H1 (cell line): ENCODE measurements around the gene DNAJC6. TPM values are rescaled to one million over a fixed set of nuclear protein-coding genes. Genes with fewer than 3 reads are reported as not detected.

Experiments
- CTCF ChIA-PET: fragments of 300-600 bp; sonication (Branson Sonifier 250); formaldehyde crosslinking; loops from one replicate; lab custom pipeline; 2021; ENCODE audit not compliant: partially characterized antibody; lab: Charles Lee
- POLR2A ChIA-PET: fragments of 300-600 bp; sonication (Branson Sonifier 250); formaldehyde crosslinking; loops from one replicate; lab custom pipeline; 2021; ENCODE audit warnings: inconsistent platforms; ENCODE audit not compliant: partially characterized antibody; lab: Charles Lee
- DNase-seq, 2 experiments: peaks; one replicate each; pipeline versions ENCODE4 v3.0.0 to v3.0.0-alpha.2; 2010 to 2022; ENCODE audit warnings: low spot score in 2 of 2, low read depth in 1 of 2, mixed read lengths in 1 of 2
- FAIRE-seq: peaks from 2 replicates; lab custom pipeline; 2011; peaks lifted over from hg19 to GRCh38; lab: Jason Lieb, UNC
- H2AFZ ChIP-seq: 2 replicates; pipeline ENCODE4 v1.8.1; 2012; ENCODE audit warnings: low read length, inconsistent platforms
- H2AK5ac ChIP-seq: 2 replicates; pipeline ENCODE4 v1.6.1; 2013; ENCODE audit warnings: low read depth, low read length
- H2BK120ac ChIP-seq: replicated peaks from 2 replicates; pipeline ENCODE3; 2013; ENCODE audit warnings: low read depth, low read length, inconsistent platforms
- H2BK12ac ChIP-seq: 2 replicates; pipeline ENCODE4 v1.6.1; 2013; ENCODE audit warnings: low read depth, low read length
- H2BK15ac ChIP-seq: 2 replicates; pipeline ENCODE4 v1.6.1; 2013; ENCODE audit warnings: low read length
- H2BK20ac ChIP-seq: 2 replicates; pipeline ENCODE4 v1.6.1; 2013; ENCODE audit warnings: low read length
- H2BK5ac ChIP-seq: 2 replicates; pipeline ENCODE4 v1.6.1; 2013; ENCODE audit warnings: low read depth, low read length
- H3K14ac ChIP-seq: 2 replicates; pipeline ENCODE4 v1.6.1; 2013; ENCODE audit warnings: inconsistent platforms; ENCODE audit not compliant: insufficient read length
- H3K18ac ChIP-seq: 2 replicates; pipeline ENCODE4 v1.6.1; 2013; ENCODE audit warnings: low read length; ENCODE audit errors: extremely low read depth
- H3K23ac ChIP-seq: 2 replicates; pipeline ENCODE4 v1.6.1; 2013; ENCODE audit warnings: inconsistent platforms; ENCODE audit not compliant: insufficient read length
- H3K23me2 ChIP-seq: 2 replicates; pipeline ENCODE4 v1.6.1; 2013; ENCODE audit warnings: low read depth, low read length
- H3K27ac ChIP-seq: 2 replicates; pipeline ENCODE4 v1.6.1; 2011; ENCODE audit warnings: low read depth, low read length, inconsistent platforms
- H3K27me3 ChIP-seq, 4 experiments: replicated peaks in 1 of 4; 1 replicate in 1 of 4; 2 replicates in 3 of 4; pipeline versions ENCODE4 v1.6.1 to v1.8.1; 2011 to 2013; ENCODE audit warnings: low read length in 3 of 4, mild to moderate bottlenecking in 3 of 4, inconsistent platforms in 2 of 4, mixed read lengths in 2 of 4, moderate library complexity in 1 of 4; ENCODE audit not compliant: control insufficient read depth in 3 of 4, insufficient read depth in 3 of 4; ENCODE audit errors: extremely low read depth in 1 of 4
- H3K36me3 ChIP-seq, 4 experiments: 2 replicates each; pipeline versions ENCODE4 v1.6.1 to v1.8.1; 2011 to 2013; ENCODE audit warnings: mild to moderate bottlenecking in 4 of 4, low read length in 3 of 4, moderate library complexity in 2 of 4, control low read depth in 1 of 4, inconsistent platforms in 1 of 4; ENCODE audit not compliant: insufficient read depth in 4 of 4, control insufficient read depth in 2 of 4
- H3K4ac ChIP-seq: replicated peaks from 2 replicates; pipeline ENCODE3; 2013; ENCODE audit warnings: low read length, low read depth, mixed read lengths, inconsistent platforms; ENCODE audit not compliant: insufficient read length
- H3K4me1 ChIP-seq, 4 experiments: replicated peaks in 1 of 4; 1 replicate in 1 of 4; 2 replicates in 3 of 4; pipeline versions ENCODE4 v1.6.1 to v1.8.1; 2011 to 2013; ENCODE audit warnings: low read length in 3 of 4, inconsistent platforms in 2 of 4, mixed read lengths in 1 of 4; ENCODE audit not compliant: insufficient read depth in 4 of 4, control insufficient read depth in 3 of 4
- H3K4me2 ChIP-seq, 2 experiments: 2 replicates each; pipeline versions ENCODE4 v1.6.1 to v1.8.1; 2011 to 2013; ENCODE audit warnings: low read depth in 2 of 2, low read length in 2 of 2, control low read depth in 1 of 2, inconsistent platforms in 1 of 2, mild to moderate bottlenecking in 1 of 2; ENCODE audit not compliant: insufficient read depth in 1 of 2
- H3K4me3 ChIP-seq, 4 experiments: fragments of 200-600, 300-600 bp in 1 of 4; sonication (generic), shearing (Covaris generic), sonication (Bioruptor Twin) in 1 of 4; 2 replicates each; pipeline versions ENCODE4 v1.5.1 to v1.8.1; 2011 to 2016; ENCODE audit warnings: low read length in 4 of 4, low read depth in 3 of 4, control low read depth in 2 of 4, inconsistent platforms in 2 of 4, mild to moderate bottlenecking in 2 of 4, mixed read lengths in 1 of 4, moderate library complexity in 1 of 4; ENCODE audit not compliant: insufficient read depth in 2 of 4; ENCODE audit errors: extremely low read depth in 1 of 4
- H3K56ac ChIP-seq: replicated peaks from 2 replicates; pipeline ENCODE3; 2013; ENCODE audit warnings: low read depth, mild to moderate bottlenecking, mixed read lengths, low read length, inconsistent platforms; ENCODE audit not compliant: insufficient read length
- H3K79me1 ChIP-seq: 2 replicates; pipeline ENCODE4 v1.6.1; 2013; ENCODE audit warnings: low read depth, low read length, control low read depth
- H3K79me2 ChIP-seq, 2 experiments: 2 replicates each; pipeline versions ENCODE4 v1.6.1 to v1.8.1; 2012 to 2013; ENCODE audit warnings: low read length in 2 of 2, mild to moderate bottlenecking in 2 of 2, inconsistent platforms in 1 of 2; ENCODE audit not compliant: insufficient read depth in 2 of 2, control insufficient read depth in 1 of 2
- H3K9ac ChIP-seq, 4 experiments: replicated peaks in 1 of 4; 1 replicate in 1 of 4; 2 replicates in 3 of 4; pipeline versions ENCODE4 v1.6.1 to v1.8.1; 2011 to 2013; ENCODE audit warnings: low read depth in 3 of 4, low read length in 3 of 4, control low read depth in 2 of 4, mild to moderate bottlenecking in 2 of 4, moderate library complexity in 2 of 4, inconsistent platforms in 1 of 4; ENCODE audit errors: extremely low read depth in 1 of 4
- H3K9me3 ChIP-seq, 2 experiments: 2 replicates each; pipeline versions ENCODE4 v1.6.1 to v1.8.1; 2012 to 2013; ENCODE audit warnings: mild to moderate bottlenecking in 2 of 2, moderate library complexity in 2 of 2, control low read depth in 1 of 2, inconsistent platforms in 1 of 2, low read depth in 1 of 2, low read length in 1 of 2, mixed read lengths in 1 of 2; ENCODE audit not compliant: insufficient read depth in 2 of 2
- H4K20me1 ChIP-seq, 2 experiments: replicated peaks in 1 of 2; 2 replicates each; pipeline versions ENCODE3 to v1.8.1; 2011 to 2013; ENCODE audit warnings: inconsistent platforms in 2 of 2, low read length in 2 of 2, mild to moderate bottlenecking in 1 of 2; ENCODE audit not compliant: insufficient read depth in 2 of 2, control insufficient read depth in 1 of 2
- H4K5ac ChIP-seq: 2 replicates; pipeline ENCODE4 v1.6.1; 2013; ENCODE audit warnings: low read length, low read depth, mixed read lengths, inconsistent platforms; ENCODE audit not compliant: insufficient read length
- H4K8ac ChIP-seq: 2 replicates; pipeline ENCODE4 v1.8.0; 2013; ENCODE audit warnings: mild to moderate bottlenecking, moderate library complexity, low read length, inconsistent platforms; ENCODE audit not compliant: insufficient read depth; ENCODE audit errors: extremely low read depth
- H4K91ac ChIP-seq: replicated peaks from 2 replicates; pipeline ENCODE3; 2013; ENCODE audit warnings: low read length, mixed read lengths, inconsistent platforms; ENCODE audit not compliant: insufficient read length
- ASH2L ChIP-seq: fragments of 200-600, 300-600 bp; sonication (generic); IDR thresholded peaks from one replicate; pipeline ENCODE4 v1.7.1; 2017; ENCODE audit warnings: low read length
- FOSL1 ChIP-seq: IDR thresholded peaks from 2 replicates; pipeline ENCODE4 v1.6.1; 2011; ENCODE audit warnings: mild to moderate bottlenecking, low read depth, low read length, moderate library complexity; ENCODE audit not compliant: insufficient read depth
- RBBP5 ChIP-seq: IDR thresholded peaks from 2 replicates; pipeline ENCODE4 v1.7.1; 2012; ENCODE audit warnings: low read depth, mild to moderate bottlenecking, inconsistent platforms, low read length, moderate library complexity, borderline replicate concordance
- RFX5 ChIP-seq: IDR thresholded peaks from 2 replicates; pipeline ENCODE4 v1.6.1; 2011; ENCODE audit warnings: low read depth, low read length, improper control_type of control experiment, borderline replicate concordance
- SUZ12 ChIP-seq: fragments of 200-600 bp; sonication (generic); IDR thresholded peaks from 2 replicates; pipeline ENCODE4 v1.6.1; 2012; ENCODE audit warnings: mild to moderate bottlenecking, inconsistent platforms, low read length, moderate library complexity, mixed read lengths
- WGBS, 2 experiments: shearing (Covaris generic) in 1 of 2; methylation state at CpG; one replicate each; pipeline versions ENCODE4 v1.1.6 to v1.1.7; 2013 to 2015; ENCODE audit warnings: low lambda C conversion rate in 2 of 2, mixed read lengths in 2 of 2, inconsistent platforms in 1 of 2, low coverage in 1 of 2, missing lambda C conversion rate in 1 of 2; ENCODE audit not compliant: insufficient replicate concordance in 2 of 2, insufficient coverage in 1 of 2, insufficient read length in 1 of 2; ENCODE audit errors: extremely low coverage in 1 of 2, missing lambda C conversion rate in 1 of 2; 5-methylcytosine and 5-hydroxymethylcytosine counted together
- polyA plus RNA-seq, 7 experiments: library from polyadenylated mRNA; depleted of rRNA in 3 of 7; stranded (reverse) in 5 of 7; unstranded in 2 of 7; fragments of >200 nt in 5 of 7; fragments of 200-250 nt in 2 of 7; gene quantifications; 1 replicate in 5 of 7; 2 replicates in 1 of 7; 4 replicates in 1 of 7; pipeline versions ENCODE4 v1.2.1 to v1.2.3, GENCODE V29; 2011 to 2013; ENCODE audit warnings: missing spikeins in 2 of 7, mixed read lengths in 2 of 7
- total RNA-seq: library from RNA; stranded (reverse); fragmentation: NEBNext Ultra II Directional; extraction: Animal tissue kit (Norgen Biotek cat#: 25700); gene quantifications from 2 replicates; pipeline ENCODE4 v1.2.1, GENCODE V29; 2021

DNAJC6 gene
- total and polyA plus RNA-seq, 2 of the 8 experiments (the other 6 are each of a cell fraction or from before 2014, with no cell fraction given): 1.6 to 3.0 TPM

DNA sequence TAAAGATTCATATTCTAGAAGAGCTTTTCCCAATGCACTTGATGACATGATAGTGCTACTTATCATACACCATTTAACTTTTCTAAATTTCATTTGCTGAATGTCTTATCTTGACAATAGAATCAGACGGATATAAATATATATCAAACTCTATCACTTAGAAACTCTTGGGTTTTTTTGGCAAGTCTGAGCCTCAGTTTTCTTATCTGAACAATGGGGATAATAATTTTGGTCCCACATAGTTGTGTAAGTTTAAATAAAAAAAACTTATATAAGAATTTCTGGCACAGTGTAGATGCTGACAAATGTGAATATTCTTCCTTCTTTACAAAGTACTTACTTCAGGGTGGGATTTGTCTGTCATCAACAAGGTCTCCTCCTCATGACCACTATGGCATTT is 89.7 kb downstream of the DNAJC6 start:
- Histone ChIP-seq H3K79me2 (no peaks in the 10 kb centered on the region), H3K14ac (no peak overlapping the region), H3K36me3 (no peaks in the 10 kb centered on the region), H3K18ac (no peak overlapping the region), H3K9me3 (no peaks in the 10 kb centered on the region; a peak in 1 of 4 replicates), H2AK5ac (no peak overlapping the region), H3K79me1 (no peaks in the 10 kb centered on the region), H2BK5ac (no peak overlapping the region), H2AFZ (no peak overlapping the region), H3K4me3 (no peak overlapping the region), H3K4me1 (peaks cover 0 to 3% (median under 1%) of the 10 kb centered on the region in 4 experiments; a peak in 5 of 7 replicates), H3K4me2 (no peak overlapping the region), H4K91ac (no peak overlapping the region), H3K4ac (no peak overlapping the region), H4K8ac (no peak overlapping the region), H3K23me2 (no peaks in the 10 kb centered on the region), H2BK12ac (no peak overlapping the region), H3K9ac (no peak overlapping the region), H2BK20ac (no peak overlapping the region), H3K23ac (no peak overlapping the region), H4K5ac (no peak overlapping the region), H3K56ac (no peak overlapping the region), H2BK15ac (no peak overlapping the region), H4K20me1 (no peaks in the 10 kb centered on the region), H3K27ac (no peak overlapping the region), H2BK120ac (no peak overlapping the region), H3K27me3 (no peaks in the 10 kb centered on the region)
- CTCF ChIA-PET: interaction anchor here (0.9 kb wide), 1 partner anchor 45 kb away, joined by 3 read pairs; no protein-coding TSS in a partner anchor
- TF ChIP-seq RBBP5 (no peak), ASH2L (no peak), SUZ12 (no peak), FOSL1 (no peak), RFX5 (no peak)
- FAIRE-seq (no peak), DNase-seq (no peak)
- POLR2A ChIA-PET: no interaction called here
- 97% methylated on average over 1 of the region's 1 CpG; no CpG with 5 or more reads in 1 of the 2 experiments for WGBS, 2 experiments
